ENCODE measurements around the gene BMP6.

BMP6 gene

DNA sequence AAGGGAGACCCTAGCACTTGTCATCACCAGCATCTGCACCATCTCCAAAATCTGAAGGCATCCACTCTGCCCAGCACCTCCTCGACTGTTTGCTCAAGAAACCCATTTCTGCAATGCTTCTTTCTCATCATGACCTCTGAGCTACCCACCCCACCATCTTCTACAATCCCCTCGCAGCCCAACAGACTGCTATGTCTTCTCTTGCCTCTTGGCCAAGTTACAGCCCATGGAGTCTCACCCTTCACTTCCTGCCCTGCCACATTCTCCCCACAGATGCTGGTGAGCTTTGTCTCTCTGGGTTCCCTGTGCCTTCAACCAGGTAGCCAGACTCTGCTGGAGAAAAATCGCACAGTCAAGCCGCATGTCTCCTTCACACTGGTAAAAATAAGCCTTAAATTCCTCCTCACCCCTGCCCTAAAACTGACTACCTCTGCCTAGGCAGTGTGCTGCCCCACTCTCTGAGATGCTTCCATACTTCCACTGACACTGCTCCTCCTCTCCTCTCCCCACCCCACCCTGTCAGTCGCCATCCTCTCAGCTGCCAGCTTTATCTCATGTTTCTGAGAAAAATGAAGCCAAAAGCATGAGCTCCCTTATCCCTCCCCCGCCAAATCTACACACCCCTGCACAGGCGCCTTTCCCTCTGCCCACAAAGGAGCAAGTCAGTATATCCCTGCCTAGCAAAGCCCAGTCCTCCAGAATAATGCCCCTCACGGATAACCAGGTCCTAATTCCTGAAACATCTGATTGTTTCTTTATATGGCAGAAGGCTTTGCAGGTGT is 187.0 kb downstream of the BMP6 start:
- no peaks in the 10 kb centered on the region for H3K9me3 ChIP-seq (ENCODE audit: insufficient read depth, low read length, severe bottlenecking)
- DNase-seq (no peak), ATAC-seq (ENCODE audit: insufficient read depth, low read depth) (no peak)
- no peak overlapping the region for H3K4me2 ChIP-seq (ENCODE audit: insufficient read depth, low read length)
- no peaks in the 10 kb centered on the region for H3K27me3 ChIP-seq (ENCODE audit: insufficient read depth, low read length, poor library complexity)
- H3K4me1 ChIP-seq (ENCODE audit: insufficient read depth, low read length), result peaks cover 22% of the 10 kb centered on the region
- H3K79me2 ChIP-seq (ENCODE audit: insufficient read depth, low read length), result peaks cover 25% of the 10 kb centered on the region
- H3K27ac ChIP-seq (ENCODE audit: low read length), result no peak overlapping the region
- no peak for TF ChIP-seq EZH2 (IDR thresholded peaks at IDR 0.05; ENCODE audit: borderline replicate concordance, low read depth, low read length, severe bottlenecking)
- TF ChIP-seq, protein P1, sequence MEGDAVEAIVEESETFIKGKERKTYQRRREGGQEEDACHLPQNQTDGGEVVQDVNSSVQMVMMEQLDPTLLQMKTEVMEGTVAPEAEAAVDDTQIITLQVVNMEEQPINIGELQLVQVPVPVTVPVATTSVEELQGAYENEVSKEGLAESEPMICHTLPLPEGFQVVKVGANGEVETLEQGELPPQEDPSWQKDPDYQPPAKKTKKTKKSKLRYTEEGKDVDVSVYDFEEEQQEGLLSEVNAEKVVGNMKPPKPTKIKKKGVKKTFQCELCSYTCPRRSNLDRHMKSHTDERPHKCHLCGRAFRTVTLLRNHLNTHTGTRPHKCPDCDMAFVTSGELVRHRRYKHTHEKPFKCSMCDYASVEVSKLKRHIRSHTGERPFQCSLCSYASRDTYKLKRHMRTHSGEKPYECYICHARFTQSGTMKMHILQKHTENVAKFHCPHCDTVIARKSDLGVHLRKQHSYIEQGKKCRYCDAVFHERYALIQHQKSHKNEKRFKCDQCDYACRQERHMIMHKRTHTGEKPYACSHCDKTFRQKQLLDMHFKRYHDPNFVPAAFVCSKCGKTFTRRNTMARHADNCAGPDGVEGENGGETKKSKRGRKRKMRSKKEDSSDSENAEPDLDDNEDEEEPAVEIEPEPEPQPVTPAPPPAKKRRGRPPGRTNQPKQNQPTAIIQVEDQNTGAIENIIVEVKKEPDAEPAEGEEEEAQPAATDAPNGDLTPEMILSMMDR (IDR thresholded peaks at IDR 0.05; ENCODE audit: borderline replicate concordance, extremely low read depth, low read length, poor library complexity, severe bottlenecking), result no peak
- H2AFZ ChIP-seq (ENCODE audit: low read depth, low read length), result peak overlapping the region; percentile 14; the same call in 1 of the 2 replicates
- H3K36me3 ChIP-seq (ENCODE audit: insufficient read depth, low read length), result no peaks in the 10 kb centered on the region; the same call in 1 of the 2 replicates
- no peak overlapping the region for H3K4me3 ChIP-seq (ENCODE audit: low read depth in 1 of 2, low read length in 2 of 2)
- H4K20me1 ChIP-seq (ENCODE audit: insufficient read depth, low read length), result peaks cover 4% of the 10 kb centered on the region; the same call in 1 of the 2 replicates
- no peak overlapping the region for H3K9ac ChIP-seq (ENCODE audit: low read depth, low read length)

DNA sequence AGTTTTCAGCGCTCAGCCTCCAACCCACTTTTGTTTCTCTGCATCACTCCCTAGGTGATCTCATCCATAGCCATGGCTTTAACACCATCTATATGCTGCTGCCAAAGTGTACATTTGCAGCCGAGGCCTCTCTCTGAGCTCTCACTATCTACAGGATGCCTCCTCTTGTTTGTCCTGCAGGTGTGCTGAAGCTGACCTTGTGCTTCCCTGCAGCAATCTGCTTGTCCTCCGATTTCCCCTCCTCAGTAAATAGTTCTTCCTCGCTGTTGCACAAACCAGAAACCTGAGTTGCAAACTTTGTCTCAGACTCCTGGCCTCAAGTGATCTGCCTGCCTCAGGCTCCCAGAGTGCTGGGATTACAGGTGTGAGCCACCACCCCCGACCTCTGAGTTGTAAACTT is 188.4 kb downstream of the BMP6 start:
- Histone ChIP-seq H4K20me1 (ENCODE audit: insufficient read depth, low read length) (peaks cover 1% of the 10 kb centered on the region; the same call in 1 of the 2 replicates), H2AFZ (ENCODE audit: low read depth, low read length) (no peak overlapping the region), H3K36me3 (ENCODE audit: insufficient read depth, low read length) (no peaks in the 10 kb centered on the region; the same call in 1 of the 2 replicates), H3K27ac (ENCODE audit: low read length) (no peak overlapping the region), H3K4me2 (ENCODE audit: insufficient read depth, low read length) (no peak overlapping the region), H3K79me2 (ENCODE audit: insufficient read depth, low read length) (peaks cover 11% of the 10 kb centered on the region), H3K9me3 (ENCODE audit: insufficient read depth, low read length, severe bottlenecking) (no peaks in the 10 kb centered on the region), H3K4me3 (ENCODE audit: low read depth in 1 of 2, low read length in 2 of 2) (no peak overlapping the region), H3K9ac (ENCODE audit: low read depth, low read length) (no peak overlapping the region), H3K27me3 (ENCODE audit: insufficient read depth, low read length, poor library complexity) (no peaks in the 10 kb centered on the region), H3K4me1 (ENCODE audit: insufficient read depth, low read length) (peaks cover 12% of the 10 kb centered on the region)
- ATAC-seq (ENCODE audit: insufficient read depth, low read depth), result no peak
- no peak for TF ChIP-seq EZH2 (IDR thresholded peaks at IDR 0.05; ENCODE audit: borderline replicate concordance, low read depth, low read length, severe bottlenecking)
- TF ChIP-seq, protein P1 (IDR thresholded peaks at IDR 0.05; ENCODE audit: borderline replicate concordance, extremely low read depth, low read length, poor library complexity, severe bottlenecking), result no peak
- DNase-seq, result no peak

DNA sequence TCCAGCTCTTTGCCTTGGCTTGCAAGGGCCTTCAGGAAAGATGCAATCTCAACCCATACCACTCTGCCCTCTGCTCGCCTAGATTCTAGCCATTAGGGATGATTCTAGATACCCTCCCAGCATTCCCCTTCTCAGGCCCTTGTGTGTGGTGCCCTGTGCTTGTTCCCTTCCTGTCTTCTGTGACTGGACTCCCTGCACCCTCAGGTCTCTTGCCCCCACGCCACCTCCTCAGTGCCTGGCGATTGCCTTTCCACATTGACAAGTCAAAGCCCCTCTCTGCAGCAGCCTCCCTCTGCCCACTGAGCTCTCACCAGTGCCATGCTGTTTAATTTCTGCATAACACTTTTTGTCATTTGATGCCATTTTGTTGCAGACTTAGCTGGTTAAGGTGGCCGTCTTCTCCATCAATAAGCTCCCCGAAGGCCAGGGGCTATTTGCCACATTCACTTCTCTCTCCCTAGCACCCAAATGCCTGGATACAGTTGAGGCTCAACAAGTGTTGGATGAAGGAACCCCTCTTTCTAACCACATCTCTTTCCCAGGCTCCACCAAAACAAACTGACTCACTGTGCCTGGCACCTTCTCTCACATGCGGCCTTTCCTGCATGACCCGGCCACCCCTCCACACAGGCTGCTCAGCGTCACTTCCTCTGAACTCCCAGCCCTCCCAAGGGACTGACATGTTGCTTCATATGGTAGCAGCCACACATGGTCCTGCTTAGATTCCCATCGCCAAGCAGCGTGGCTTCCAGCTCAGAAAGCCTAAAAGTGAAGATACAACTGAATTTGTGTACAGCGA is 189.3 kb downstream of the BMP6 start:
- TF ChIP-seq, protein P1 (IDR thresholded peaks at IDR 0.05; ENCODE audit: borderline replicate concordance, extremely low read depth, low read length, poor library complexity, severe bottlenecking), result no peak
- TF ChIP-seq EZH2 (IDR thresholded peaks at IDR 0.05; ENCODE audit: borderline replicate concordance, low read depth, low read length, severe bottlenecking), result no peak
- peaks cover 2% of the 10 kb centered on the region; the same call in 1 of the 2 replicates for H3K79me2 ChIP-seq (ENCODE audit: insufficient read depth, low read length)
- no peak for DNase-seq
- H3K4me2 ChIP-seq (ENCODE audit: insufficient read depth, low read length), result no peak overlapping the region
- no peaks in the 10 kb centered on the region for H3K27me3 ChIP-seq (ENCODE audit: insufficient read depth, low read length, poor library complexity)
- H3K9ac ChIP-seq (ENCODE audit: low read depth, low read length), result no peak overlapping the region
- no peak overlapping the region for H3K4me3 ChIP-seq (ENCODE audit: low read depth in 1 of 2, low read length in 2 of 2)
- ATAC-seq (ENCODE audit: insufficient read depth, low read depth), result no peak
- H3K4me1 ChIP-seq (ENCODE audit: insufficient read depth, low read length), result peaks cover 8% of the 10 kb centered on the region
- H3K36me3 ChIP-seq (ENCODE audit: insufficient read depth, low read length), result no peaks in the 10 kb centered on the region; the same call in 1 of the 2 replicates
- no peak overlapping the region for H3K27ac ChIP-seq (ENCODE audit: low read length)
- H4K20me1 ChIP-seq (ENCODE audit: insufficient read depth, low read length), result no peaks in the 10 kb centered on the region
- H3K9me3 ChIP-seq (ENCODE audit: insufficient read depth, low read length, severe bottlenecking), result no peaks in the 10 kb centered on the region
- H2AFZ ChIP-seq (ENCODE audit: low read depth, low read length), result no peak overlapping the region
